ENCODE measurements around the gene PDRG1.

- no peak for TF ChIP-seq POLR2A (IDR thresholded peaks at IDR 0.05)
- TF ChIP-seq, protein P1, sequence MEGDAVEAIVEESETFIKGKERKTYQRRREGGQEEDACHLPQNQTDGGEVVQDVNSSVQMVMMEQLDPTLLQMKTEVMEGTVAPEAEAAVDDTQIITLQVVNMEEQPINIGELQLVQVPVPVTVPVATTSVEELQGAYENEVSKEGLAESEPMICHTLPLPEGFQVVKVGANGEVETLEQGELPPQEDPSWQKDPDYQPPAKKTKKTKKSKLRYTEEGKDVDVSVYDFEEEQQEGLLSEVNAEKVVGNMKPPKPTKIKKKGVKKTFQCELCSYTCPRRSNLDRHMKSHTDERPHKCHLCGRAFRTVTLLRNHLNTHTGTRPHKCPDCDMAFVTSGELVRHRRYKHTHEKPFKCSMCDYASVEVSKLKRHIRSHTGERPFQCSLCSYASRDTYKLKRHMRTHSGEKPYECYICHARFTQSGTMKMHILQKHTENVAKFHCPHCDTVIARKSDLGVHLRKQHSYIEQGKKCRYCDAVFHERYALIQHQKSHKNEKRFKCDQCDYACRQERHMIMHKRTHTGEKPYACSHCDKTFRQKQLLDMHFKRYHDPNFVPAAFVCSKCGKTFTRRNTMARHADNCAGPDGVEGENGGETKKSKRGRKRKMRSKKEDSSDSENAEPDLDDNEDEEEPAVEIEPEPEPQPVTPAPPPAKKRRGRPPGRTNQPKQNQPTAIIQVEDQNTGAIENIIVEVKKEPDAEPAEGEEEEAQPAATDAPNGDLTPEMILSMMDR (IDR thresholded peaks at IDR 0.05) = no peak
Observed at GRCh38 chr20:31972471-31973021, 20.7 kb upstream of the PDRG1 start.
